Immature natural killer cell (primary cell): ENCODE measurements around the gene STK33. TPM values are rescaled to one million over a fixed set of nuclear protein-coding genes. Genes with fewer than 3 reads are reported as not detected.

Source experiments
- DNase-seq, 3 donors: peaks; one replicate each; pipeline ENCODE4 v3.0.0; 2022; ENCODE audit warnings: mixed read lengths in 1 of 3
- H3K27ac Mint-ChIP-seq, 6 donors: one replicate each; pipeline ENCODE4 v1.8.0; 2020; ENCODE audit warnings: mixed read lengths in 6 of 6, mild to moderate bottlenecking in 5 of 6, inconsistent platforms in 4 of 6, moderate library complexity in 3 of 6
- H3K27me3 Mint-ChIP-seq, 3 donors: one replicate each; pipeline ENCODE4 v1.8.0; 2020 to 2021; ENCODE audit warnings: low read depth in 3 of 3, mild to moderate bottlenecking in 3 of 3, mixed read lengths in 3 of 3, moderate library complexity in 3 of 3, inconsistent platforms in 1 of 3
- H3K36me3 Mint-ChIP-seq, 3 donors: one replicate each; pipeline ENCODE4 v1.8.0; 2020; ENCODE audit warnings: mixed read lengths in 3 of 3, inconsistent platforms in 2 of 3, mild to moderate bottlenecking in 2 of 3
- H3K4me1 Mint-ChIP-seq, 2 donors: one replicate each; pipeline ENCODE4 v1.8.0; 2020; ENCODE audit warnings: inconsistent platforms in 2 of 2, mild to moderate bottlenecking in 2 of 2, mixed read lengths in 2 of 2, moderate library complexity in 1 of 2
- H3K4me3 Mint-ChIP-seq, 5 donors: one replicate each; pipeline ENCODE4 v1.8.0; 2020; ENCODE audit warnings: mild to moderate bottlenecking in 5 of 5, mixed read lengths in 5 of 5, inconsistent platforms in 3 of 5, moderate library complexity in 3 of 5
- H3K9me3 Mint-ChIP-seq, 6 donors: one replicate each; pipeline ENCODE4 v1.8.0; 2020; ENCODE audit warnings: mild to moderate bottlenecking in 6 of 6, mixed read lengths in 6 of 6, inconsistent platforms in 4 of 6, moderate library complexity in 3 of 6
- polyA plus RNA-seq, 3 donors: library from polyadenylated mRNA; unstranded; fragments of 300-500 nt; fragmentation: Illumina TruSeq; gene quantifications; one replicate each; pipeline ENCODE4 v1.2.3, GENCODE V29; 2021

STK33 gene
- polyA plus RNA-seq = not detected

DNA sequence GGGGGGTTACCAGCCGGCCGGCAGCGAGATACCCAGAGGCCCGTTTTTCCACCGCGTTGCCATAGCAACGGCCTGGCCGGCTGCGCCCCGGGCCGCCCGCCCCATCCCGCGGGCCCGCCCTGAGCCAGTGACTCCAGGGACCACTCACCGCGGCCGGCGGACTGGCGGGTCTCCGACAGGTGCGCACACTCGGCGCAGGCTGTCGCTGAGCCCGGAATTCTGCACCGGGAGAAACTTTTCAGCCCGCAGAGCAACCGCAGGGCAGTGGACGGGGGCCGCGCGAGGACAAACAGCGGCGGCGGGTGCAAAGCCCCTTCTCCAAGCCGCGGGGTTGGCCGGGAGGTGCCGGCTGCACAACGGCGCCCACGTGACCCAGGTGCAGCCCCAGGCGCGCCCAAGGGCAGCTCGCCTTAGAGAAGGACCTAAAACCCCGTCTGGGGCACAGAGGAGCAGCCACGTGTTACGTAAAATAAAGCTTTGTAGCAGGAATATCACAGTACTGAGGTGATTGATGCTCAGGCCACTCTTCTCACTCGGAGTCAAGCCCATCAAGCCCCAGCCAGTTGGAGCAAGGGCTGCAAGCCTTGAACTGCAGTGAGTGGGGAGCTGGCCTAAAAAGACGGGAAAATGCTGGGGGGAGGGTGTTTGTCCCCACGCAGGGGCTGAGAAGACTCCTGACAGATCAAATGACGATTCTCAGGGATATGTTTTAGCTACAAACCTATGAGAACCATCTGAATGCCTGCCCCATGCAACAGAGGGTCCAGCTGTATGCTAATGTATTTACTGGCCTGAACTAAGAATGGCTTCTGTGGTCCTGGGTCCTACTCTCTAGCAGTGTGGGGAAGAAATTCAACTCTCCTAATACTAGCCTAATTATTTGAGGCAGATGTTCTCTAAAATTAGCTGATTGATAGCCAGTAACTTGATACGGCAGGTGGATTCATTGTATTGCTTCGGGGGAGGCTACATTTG, at the start of gene STK33:
Gene STK33 (minus strand): TSS at position 294 of the 975 bp plus-strand sequence. CDS start 119,323 bp downstream, outside the sequence.
- peaks cover 9 to 16% (median 12%) of the 10 kb centered on the region in 3 donors for H3K27me3 Mint-ChIP-seq
- H3K4me3 Mint-ChIP-seq = peak within 1 kb of the TSS; percentile 63 to 72 (median 67)
- H3K27ac Mint-ChIP-seq = no peak within 1 kb of the TSS
- DNase-seq = peak; percentile 2 to 6 (median 3)
- H3K36me3 Mint-ChIP-seq = no peaks in the 10 kb centered on the region
- H3K4me1 Mint-ChIP-seq = peaks cover 0 to 3% of the 10 kb centered on the region in 2 donors
- H3K9me3 Mint-ChIP-seq = peaks cover 0 to 1% (median 0%) of the 10 kb centered on the region in 6 donors

DNA sequence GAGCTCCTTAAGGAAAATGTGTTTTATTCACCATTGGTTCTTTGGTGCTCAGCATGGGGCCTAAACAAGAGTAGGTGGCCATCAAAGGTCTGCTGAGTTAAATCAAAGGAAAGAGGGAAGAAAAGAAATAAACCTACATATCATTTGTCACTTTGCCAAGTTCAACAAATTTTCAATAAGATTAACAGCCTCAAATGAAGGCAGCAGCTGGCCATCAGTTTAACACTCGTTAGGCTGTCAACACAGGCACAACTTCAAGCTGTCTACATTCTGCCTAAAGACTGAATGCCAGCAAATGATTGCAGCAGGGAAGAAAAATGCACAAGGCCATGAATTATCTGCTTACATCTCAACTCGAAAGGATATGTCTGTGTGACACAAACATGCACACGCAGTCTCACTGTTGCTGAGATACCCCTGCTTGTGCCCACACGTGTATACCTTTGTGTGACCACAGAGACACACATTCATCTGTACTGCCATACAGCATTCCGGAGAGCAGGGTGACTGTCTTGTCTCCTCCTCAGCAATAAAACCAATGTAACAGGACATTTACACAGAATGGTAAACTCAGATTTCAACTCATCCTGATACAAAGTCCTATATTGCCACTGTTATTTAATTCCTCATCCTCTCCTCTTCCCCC, 48.3 kb upstream of the STK33 start:
- Mint-ChIP-seq H3K27me3 (no peaks in the 10 kb centered on the region), H3K9me3 (no peaks in the 10 kb centered on the region), H3K36me3 (peaks cover 33 to 44% (median 40%) of the 10 kb centered on the region in 3 donors), H3K4me1 (no peaks in the 10 kb centered on the region), H3K27ac (no peak overlapping the region), H3K4me3 (no peak overlapping the region)
- DNase-seq = no peak

DNA sequence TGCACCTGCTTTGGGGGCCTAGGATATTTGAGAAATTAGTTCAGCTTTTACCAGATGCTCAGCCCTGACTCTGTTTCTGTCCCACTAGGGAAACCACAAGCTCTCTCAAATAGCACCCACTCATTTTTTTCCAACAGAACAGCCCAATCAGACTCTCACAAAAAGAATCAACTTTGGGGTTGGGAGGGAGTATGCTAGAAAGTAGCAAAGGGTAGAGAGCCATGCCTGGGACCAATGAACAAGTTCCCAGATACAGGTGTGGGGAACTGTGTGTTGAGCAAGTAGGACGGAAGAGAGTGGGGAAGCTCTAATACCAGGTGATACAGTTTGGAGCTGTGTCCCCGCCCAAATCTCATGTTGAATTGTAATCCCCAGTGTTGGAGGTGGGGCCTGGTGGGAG, 47.3 kb upstream of the STK33 start:
- H3K27ac Mint-ChIP-seq = no peak overlapping the region
- H3K36me3 Mint-ChIP-seq = peaks cover 37 to 54% (median 43%) of the 10 kb centered on the region in 3 donors
- H3K27me3 Mint-ChIP-seq = no peaks in the 10 kb centered on the region
- H3K4me3 Mint-ChIP-seq = no peak overlapping the region
- peaks cover 0 to 2% (median 0%) of the 10 kb centered on the region in 6 donors for H3K9me3 Mint-ChIP-seq
- DNase-seq = no peak
- no peaks in the 10 kb centered on the region for H3K4me1 Mint-ChIP-seq

DNA sequence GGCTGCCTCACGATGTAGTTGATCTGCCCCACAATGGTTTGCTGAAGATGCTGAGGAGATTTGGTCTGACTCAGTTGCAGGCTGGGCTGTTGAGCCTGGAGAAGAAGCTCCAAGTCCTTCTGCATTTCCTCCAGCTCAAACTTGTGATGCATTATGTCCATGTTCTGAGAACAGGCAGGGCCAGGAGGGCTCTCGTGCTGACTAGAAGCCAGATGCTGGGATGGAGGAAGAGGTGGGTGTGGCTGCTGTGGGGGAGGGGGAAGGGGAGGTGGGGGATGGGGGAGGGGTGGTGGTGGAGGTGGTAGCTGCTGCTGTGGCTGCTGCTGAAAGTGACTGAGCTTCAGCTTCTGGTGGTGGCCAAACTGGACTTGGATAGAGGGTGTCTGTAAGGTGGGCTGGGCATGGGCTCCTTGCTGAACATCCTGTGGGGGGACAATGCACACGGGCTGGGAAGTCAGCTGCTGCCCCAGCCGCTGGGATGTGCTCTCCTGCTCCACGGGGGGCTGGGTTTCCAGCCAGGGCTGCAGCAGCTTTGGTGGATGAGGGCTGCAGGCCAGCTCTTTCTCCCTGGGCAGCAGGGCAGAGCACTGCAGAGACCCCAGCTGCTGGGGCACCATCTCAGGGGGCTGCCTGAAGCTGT, 46.4 kb upstream of the STK33 start:
- H3K36me3 Mint-ChIP-seq = peaks cover 36 to 63% (median 51%) of the 10 kb centered on the region in 3 donors

DNA sequence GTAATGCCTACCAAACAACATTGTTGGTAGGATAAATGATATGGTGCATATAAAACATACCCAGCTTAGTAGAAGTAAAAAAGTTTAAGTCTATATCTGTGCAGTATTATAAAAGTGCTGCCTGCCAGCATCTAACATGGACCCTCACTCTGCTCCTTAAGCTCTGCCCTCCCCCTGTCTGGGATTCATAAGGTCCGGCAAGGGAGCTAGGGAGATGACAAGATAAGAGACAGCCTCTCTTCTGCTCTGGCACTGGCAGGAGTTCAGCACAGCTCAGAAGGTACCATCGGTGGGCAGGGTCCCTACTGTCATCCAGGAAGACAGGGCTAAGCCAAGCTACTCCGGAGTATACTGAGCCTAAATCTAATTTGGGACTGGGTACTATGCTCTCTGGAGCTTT, 45.6 kb upstream of the STK33 start:
- Mint-ChIP-seq H3K4me1 (no peaks in the 10 kb centered on the region), H3K9me3 (peaks cover 0 to 4% (median 0%) of the 10 kb centered on the region in 6 donors), H3K27me3 (no peaks in the 10 kb centered on the region), H3K27ac (no peak overlapping the region), H3K4me3 (no peak overlapping the region), H3K36me3 (peaks cover 36 to 70% (median 59%) of the 10 kb centered on the region in 3 donors)
- no peak for DNase-seq

More for the DNA sequence above, 46.4 kb upstream of the STK33 start:
- H3K27ac Mint-ChIP-seq = no peak overlapping the region
- no peak overlapping the region for H3K4me3 Mint-ChIP-seq
- peaks cover 0 to 4% (median 0%) of the 10 kb centered on the region in 6 donors for H3K9me3 Mint-ChIP-seq
- no peaks in the 10 kb centered on the region for H3K4me1 Mint-ChIP-seq
- H3K27me3 Mint-ChIP-seq = no peaks in the 10 kb centered on the region
- DNase-seq = no peak

DNA sequence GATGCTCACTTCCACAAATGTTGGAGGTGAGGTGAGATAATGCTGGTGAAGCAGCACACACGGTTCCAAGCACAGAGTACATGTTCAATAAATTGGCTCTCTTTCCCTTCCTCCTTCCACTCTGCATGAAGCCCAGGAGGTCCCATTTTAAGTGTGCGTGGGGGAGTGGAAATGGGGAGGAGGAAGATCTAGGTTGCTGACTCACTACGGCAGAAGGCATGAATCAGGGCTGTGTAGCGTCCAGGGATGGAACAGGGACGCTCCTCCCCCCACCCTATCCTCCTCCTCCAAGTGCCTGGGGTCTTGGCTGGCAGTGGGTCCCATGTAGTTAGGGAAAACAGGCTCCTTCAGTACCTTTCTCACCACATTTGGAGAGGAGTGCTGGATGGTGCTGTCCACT, 44.3 kb upstream of the STK33 start:
- Mint-ChIP-seq H3K27me3 (no peaks in the 10 kb centered on the region), H3K27ac (no peak overlapping the region), H3K4me1 (no peaks in the 10 kb centered on the region), H3K36me3 (peaks cover 36 to 70% (median 60%) of the 10 kb centered on the region in 3 donors), H3K4me3 (no peak overlapping the region), H3K9me3 (peaks cover 0 to 4% (median 0%) of the 10 kb centered on the region in 6 donors)
- DNase-seq = no peak

DNA sequence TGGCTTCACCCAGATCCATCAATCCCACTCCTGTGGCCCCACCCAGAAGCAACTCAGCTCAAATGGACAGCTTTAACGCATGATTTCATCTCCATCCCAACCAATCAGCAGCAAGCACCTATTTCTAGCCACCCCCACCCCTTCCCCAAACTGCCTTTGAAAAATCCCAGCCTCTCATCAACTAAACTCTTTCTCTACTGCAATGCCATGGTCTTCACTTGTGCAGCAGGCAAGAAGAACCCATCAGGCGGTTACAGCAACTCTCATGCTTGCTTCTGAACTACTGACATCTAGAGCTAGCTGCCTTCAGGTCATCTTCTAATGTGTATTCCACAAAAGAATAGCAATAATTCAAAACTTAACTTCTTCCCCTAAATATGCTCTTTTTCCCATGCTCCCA, 42.1 kb upstream of the STK33 start:
- no peak overlapping the region for H3K27ac Mint-ChIP-seq
- H3K9me3 Mint-ChIP-seq = peaks cover 0 to 4% (median 0%) of the 10 kb centered on the region in 6 donors
- peaks cover 29 to 65% (median 60%) of the 10 kb centered on the region in 3 donors for H3K36me3 Mint-ChIP-seq
- H3K4me3 Mint-ChIP-seq = no peak overlapping the region
- DNase-seq = no peak
- no peaks in the 10 kb centered on the region for H3K27me3 Mint-ChIP-seq
- no peaks in the 10 kb centered on the region for H3K4me1 Mint-ChIP-seq

DNA sequence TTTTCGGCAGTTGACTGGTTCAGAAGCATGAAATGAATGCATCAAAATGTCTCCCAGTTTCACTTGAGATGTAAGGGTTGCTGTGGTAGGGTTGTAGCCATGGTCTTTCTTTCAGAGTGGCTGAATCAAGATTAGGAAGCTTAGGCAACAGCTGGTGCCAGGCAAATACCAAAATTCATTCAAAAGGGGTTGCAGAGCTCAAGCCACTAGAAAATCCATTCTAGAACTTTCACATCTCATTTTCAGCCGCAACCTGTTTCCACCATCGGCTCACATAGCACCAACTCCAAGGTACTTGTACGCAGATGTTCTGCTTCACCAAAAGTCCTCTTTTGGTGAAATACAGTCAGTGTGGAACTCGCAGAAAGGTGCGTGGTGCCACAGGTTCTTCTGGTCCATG, 40.5 kb upstream of the STK33 start:
- H3K9me3 Mint-ChIP-seq = peaks cover 0 to 4% (median 0%) of the 10 kb centered on the region in 6 donors
- peaks cover 0 to 2% (median 0%) of the 10 kb centered on the region in 3 donors for H3K27me3 Mint-ChIP-seq
- no peak for DNase-seq
- H3K4me3 Mint-ChIP-seq = no peak overlapping the region
- no peak overlapping the region for H3K27ac Mint-ChIP-seq
- peaks cover 28 to 57% (median 55%) of the 10 kb centered on the region in 3 donors for H3K36me3 Mint-ChIP-seq
- H3K4me1 Mint-ChIP-seq = no peaks in the 10 kb centered on the region

DNA sequence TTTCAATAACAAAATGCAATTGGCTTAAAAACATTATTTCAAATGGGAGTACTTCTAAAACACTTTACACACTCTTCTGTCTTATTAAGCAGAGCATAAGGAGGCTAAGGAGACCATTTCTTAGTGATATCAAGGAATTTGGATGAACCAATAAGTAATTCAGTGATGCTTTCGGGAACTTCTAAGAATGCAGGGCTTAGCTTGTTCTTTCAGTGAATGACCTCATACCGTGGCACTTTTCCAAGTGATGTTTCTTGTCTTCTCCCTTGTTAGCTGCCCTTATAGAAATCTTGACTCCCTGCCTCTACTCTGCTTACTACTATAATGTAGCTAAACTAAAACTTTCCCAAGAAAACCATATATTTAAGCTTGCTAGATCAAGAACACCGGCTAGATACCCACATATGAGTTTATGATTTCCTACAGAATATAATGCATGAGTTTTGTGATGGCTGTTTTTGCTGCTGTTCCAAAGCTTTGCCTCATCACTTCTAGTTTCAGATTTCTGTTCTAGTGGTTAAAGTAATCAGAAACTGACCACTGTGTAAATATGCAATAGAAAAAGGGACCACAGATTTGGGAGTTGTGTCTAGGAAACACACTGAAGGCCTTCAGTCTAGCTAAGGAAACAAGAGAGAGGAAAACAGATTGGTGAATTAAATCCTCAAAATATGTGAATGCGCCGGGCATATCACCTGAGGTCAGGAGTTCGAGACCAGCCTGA, 37.5 kb upstream of the STK33 start:
- no peak for DNase-seq
- H3K27ac Mint-ChIP-seq = no peak overlapping the region
- H3K4me3 Mint-ChIP-seq = no peak overlapping the region
- H3K9me3 Mint-ChIP-seq = peaks cover 0 to 4% (median 0%) of the 10 kb centered on the region in 6 donors
- peaks cover 0 to 2% (median 0%) of the 10 kb centered on the region in 3 donors for H3K27me3 Mint-ChIP-seq
- H3K4me1 Mint-ChIP-seq = no peaks in the 10 kb centered on the region
- H3K36me3 Mint-ChIP-seq = peaks cover 7 to 38% (median 28%) of the 10 kb centered on the region in 3 donors

DNA sequence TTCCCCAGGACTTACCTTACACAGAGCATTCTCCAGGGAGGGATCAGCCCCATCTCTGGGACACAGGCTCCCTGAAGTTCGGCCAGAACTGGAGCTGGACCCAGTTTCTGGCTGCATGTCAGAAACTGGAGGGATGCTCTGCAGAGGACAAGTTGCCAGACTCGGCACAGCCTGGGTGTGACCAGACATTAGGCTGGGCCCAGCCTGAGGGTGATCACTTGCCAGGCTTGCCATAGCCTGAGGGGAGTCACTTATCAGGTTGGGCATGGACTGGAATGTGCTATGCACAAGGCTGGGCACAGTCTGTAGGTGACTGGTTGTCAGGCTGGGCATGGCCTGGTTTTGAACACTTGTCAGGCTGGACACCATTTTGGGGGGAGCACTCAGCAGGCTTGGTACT, 30.7 kb upstream of the STK33 start:
- no peak overlapping the region for H3K4me3 Mint-ChIP-seq
- DNase-seq = no peak
- peaks cover 11 to 36% (median 22%) of the 10 kb centered on the region in 3 donors for H3K36me3 Mint-ChIP-seq
- peaks cover 0 to 1% (median 0%) of the 10 kb centered on the region in 3 donors for H3K27me3 Mint-ChIP-seq
- no peaks in the 10 kb centered on the region for H3K4me1 Mint-ChIP-seq
- no peaks in the 10 kb centered on the region for H3K9me3 Mint-ChIP-seq
- H3K27ac Mint-ChIP-seq = no peak overlapping the region

DNA sequence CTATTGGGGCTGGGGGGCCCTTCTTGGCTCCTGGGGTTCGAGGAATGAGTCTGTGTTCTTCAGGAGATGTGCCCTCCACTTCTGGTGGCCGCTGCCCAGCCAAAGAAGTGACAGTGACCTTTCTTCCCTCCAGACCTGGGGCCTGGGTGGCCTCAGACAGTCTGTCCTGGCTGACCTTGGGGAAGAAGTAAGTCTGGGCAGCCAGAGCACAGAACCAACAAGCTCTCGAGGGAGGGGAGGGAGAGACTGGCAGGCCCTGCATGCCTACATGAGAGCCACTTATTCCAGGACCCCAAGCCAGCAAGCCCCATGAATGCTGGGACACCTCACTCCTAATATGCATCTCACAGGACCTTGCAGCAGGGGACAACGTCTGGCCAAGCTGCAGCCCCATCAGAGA, 27.1 kb upstream of the STK33 start:
- no peaks in the 10 kb centered on the region for H3K9me3 Mint-ChIP-seq
- H3K4me3 Mint-ChIP-seq = no peak overlapping the region
- no peak overlapping the region for H3K27ac Mint-ChIP-seq
- peaks cover 0 to 1% (median 0%) of the 10 kb centered on the region in 3 donors for H3K27me3 Mint-ChIP-seq
- no peaks in the 10 kb centered on the region for H3K4me1 Mint-ChIP-seq
- DNase-seq = no peak
- H3K36me3 Mint-ChIP-seq = peaks cover 21 to 54% (median 29%) of the 10 kb centered on the region in 3 donors

DNA sequence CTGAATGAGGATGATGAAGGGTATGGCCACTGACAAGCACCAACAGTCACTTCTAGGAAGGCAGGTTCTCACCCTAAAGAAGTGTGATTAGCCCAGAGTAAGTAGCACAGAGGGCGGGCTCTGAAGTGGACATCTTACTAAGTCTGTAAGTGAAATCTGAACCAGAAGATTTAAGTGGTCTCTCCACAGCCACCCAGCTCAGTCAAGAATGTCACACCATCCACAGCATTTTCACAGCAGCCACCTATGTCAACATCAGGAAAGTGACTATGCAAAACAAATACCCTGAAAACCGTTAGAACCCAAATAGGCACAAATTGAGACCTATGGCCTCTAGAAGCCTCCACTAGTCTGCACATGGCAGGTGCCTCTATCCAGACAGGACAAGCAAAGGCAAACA, 23.0 kb upstream of the STK33 start:
- Mint-ChIP-seq H3K27ac (no peak overlapping the region), H3K4me1 (no peaks in the 10 kb centered on the region), H3K36me3 (peaks cover 24 to 53% (median 26%) of the 10 kb centered on the region in 3 donors), H3K27me3 (peaks cover 0 to 1% (median 0%) of the 10 kb centered on the region in 3 donors), H3K9me3 (no peaks in the 10 kb centered on the region), H3K4me3 (no peak overlapping the region)
- no peak for DNase-seq
